HepG2 (cell line): Measurements from ENCODE around the gene APLF. TPM values are rescaled to one million over a fixed set of nuclear protein-coding genes. Genes with fewer than 3 reads are reported as not detected.

Experiments
- CEBPG ChIP-seq: IDR thresholded peaks from 2 replicates; pipeline ENCODE4 v1.6.1; 2016
- CENPBD1 ChIP-seq: sonication (generic); formaldehyde crosslinking; IDR thresholded peaks from 2 replicates; pipeline ENCODE4 v1.8.0; 2022; ENCODE audit warnings: missing genetic modification reagents, low read depth, mild to moderate bottlenecking, borderline replicate concordance
- EP300 ChIP-seq, 3 experiments: sonication (generic) in 1 of 3; formaldehyde crosslinking in 1 of 3; IDR thresholded peaks; 2 replicates each; pipeline versions ENCODE4 v1.5.1 to v1.6.1; 2011 to 2020; ENCODE audit warnings: low read depth in 2 of 3, low read length in 2 of 3, borderline replicate concordance in 1 of 3, improper control_type of control experiment in 1 of 3, mild to moderate bottlenecking in 1 of 3, missing genetic modification reagents in 1 of 3, moderate library complexity in 1 of 3
- HMGXB4 ChIP-seq, 2 experiments: sonication (generic) in 1 of 2; formaldehyde crosslinking in 1 of 2; IDR thresholded peaks; 2 replicates each; pipeline versions ENCODE4 v1.4.0 to v1.6.1; 2018 to 2020; ENCODE audit warnings: missing genetic modification reagents in 2 of 2, borderline replicate concordance in 1 of 2, low read depth in 1 of 2, mild to moderate bottlenecking in 1 of 2, missing biosample characterization in 1 of 2
- HNRNPH1 ChIP-seq: fragments of 200-400 bp; formaldehyde crosslinking; optimal IDR thresholded peaks from 2 replicates; pipeline ENCODE3; 2017; ENCODE audit warnings: mild to moderate bottlenecking, low read depth, low read length
- MEIS2 ChIP-seq: sonication (generic); formaldehyde crosslinking; IDR thresholded peaks from 2 replicates; pipeline ENCODE4 v1.9.0; 2021; ENCODE audit warnings: mild to moderate bottlenecking, missing genetic modification reagents
- NR2F1 ChIP-seq, 2 experiments: fragments of 450-650 bp in 1 of 2; formaldehyde crosslinking in 1 of 2; IDR thresholded peaks; 2 replicates each; pipeline versions ENCODE4 v1.5.0 to v1.6.1; 2016 to 2020; ENCODE audit warnings: mild to moderate bottlenecking in 1 of 2, missing compliant biosample characterization in 1 of 2, missing genetic modification reagents in 1 of 2, moderate library complexity in 1 of 2
- RERE ChIP-seq: IDR thresholded peaks from 2 replicates; pipeline ENCODE4 v1.6.1; 2016; ENCODE audit warnings: low read depth, missing genetic modification reagents, missing compliant biosample characterization
- SAP130 ChIP-seq: IDR thresholded peaks from 2 replicates; pipeline ENCODE4 v1.6.1; 2016; ENCODE audit warnings: low read depth
- SOX5 ChIP-seq: IDR thresholded peaks from 2 replicates; pipeline ENCODE4 v1.6.1; 2016; ENCODE audit warnings: borderline replicate concordance
- STAG1 ChIP-seq: sonication (generic); formaldehyde crosslinking; IDR thresholded peaks from 2 replicates; pipeline ENCODE4 v1.4.0; 2020; ENCODE audit warnings: missing genetic modification reagents
- TFAP4 ChIP-seq: sonication (generic); IDR thresholded peaks from 2 replicates; pipeline ENCODE4 v1.6.1; 2016; ENCODE audit warnings: low read depth, borderline replicate concordance
- ZBTB34 ChIP-seq: sonication (generic); formaldehyde crosslinking; IDR thresholded peaks from 2 replicates; pipeline ENCODE4 v1.8.0; 2022; ENCODE audit warnings: mild to moderate bottlenecking, missing genetic modification reagents
- ZNF414 ChIP-seq: sonication (generic); formaldehyde crosslinking; IDR thresholded peaks from 2 replicates; pipeline ENCODE4 v1.5.0; 2020; ENCODE audit warnings: missing genetic modification reagents
- ZNF720 ChIP-seq: sonication (generic); formaldehyde crosslinking; IDR thresholded peaks from 2 replicates; pipeline ENCODE4 v1.4.0; 2020; ENCODE audit warnings: missing genetic modification reagents
- ZNF792 ChIP-seq: IDR thresholded peaks from 2 replicates; pipeline ENCODE4 v1.6.1; 2016
- polyA plus RNA-seq, 8 experiments: library from polyadenylated mRNA; depleted of rRNA in 3 of 8; stranded (reverse) in 7 of 8; unstranded in 1 of 8; fragments of >200 nt; fragmentation: Illumina TruSeq in 4 of 8; extraction: Trizol in 4 of 8; gene quantifications; 2 replicates each; pipeline versions ENCODE4 v1.2.1 to v1.2.3, GENCODE V29; 2011 to 2016; ENCODE audit warnings: low read depth in 4 of 8, missing spikeins in 1 of 8, mixed read lengths in 1 of 8; ENCODE audit not compliant: insufficient read depth in 1 of 8
- total RNA-seq, 5 experiments: library from RNA; depleted of rRNA; stranded (reverse); fragments of >200 nt; fragmentation: Illumina TruSeq; extraction: Trizol; gene quantifications; 2 replicates each; pipeline ENCODE4 v1.2.3, GENCODE V29; 2016; ENCODE audit warnings: low read depth in 1 of 5

APLF gene
- total and polyA plus RNA-seq, 2 of the 13 experiments (the other 11 are each of a cell fraction or from before 2014, with no cell fraction given): 0.45 to 2.2 TPM

- TF ChIP-seq EP300 (IDR thresholded peaks at IDR 0.05; ENCODE audit: low read depth in 2 of 2, low read length in 2 of 2): peak in 1 of 2 experiments; percentile 40; a peak in 1 of 4 replicates
- no peak for TF ChIP-seq EP300 (CRISPR knock-in tag; IDR thresholded peaks at IDR 0.05; ENCODE audit: borderline replicate concordance)
- peak; percentile 91; the same call in 1 of the 2 replicates for TF ChIP-seq MEIS2 (CRISPR knock-in tag)
- no peak for TF ChIP-seq HNRNPH1
- TF ChIP-seq TFAP4: peak; percentile 84
- no peak for TF ChIP-seq CENPBD1 (CRISPR knock-in tag)
- TF ChIP-seq ZBTB34 (CRISPR knock-in tag): no peak
- 0 out of 2 replicates have a peak, but pooled peaks have one; percentile 13 for TF ChIP-seq ZNF792
- TF ChIP-seq RERE (CRISPR knock-in tag): no peak
- TF ChIP-seq CEBPG (CRISPR knock-in tag): peak; percentile 45; the same call in 1 of the 2 replicates
- peak; percentile 69 to 92 for TF ChIP-seq NR2F1 (CRISPR knock-in tag; IDR thresholded peaks at IDR 0.05)
- TF ChIP-seq SAP130: peak; percentile 70
- peak; percentile 49 for TF ChIP-seq STAG1 (CRISPR knock-in tag)
- 0 out of 2 replicates have a peak, but pooled peaks have one; percentile 51 for TF ChIP-seq ZNF414
- TF ChIP-seq HMGXB4 (CRISPR knock-in tag; IDR thresholded peaks at IDR 0.05; ENCODE audit: borderline replicate concordance in 1 of 2, low read depth in 1 of 2): 0 out of 4 replicates have a peak, but pooled peaks of 1 of the 2 experiments have one; percentile 19
- TF ChIP-seq SOX5 (CRISPR knock-in tag): peak; percentile 10; the same call in 1 of the 2 replicates
- TF ChIP-seq ZNF720: no peak
Observed at GRCh38 chr2:68594674-68595492, 127.5 kb downstream of the APLF start (continued).
